GM23338 (cell line): Measurements from ENCODE around the gene C11orf91. TPM values are rescaled to one million over a fixed set of nuclear protein-coding genes. Genes with fewer than 3 reads are reported as not detected.

ENCODE experiments used
- ATAC-seq: fragments of 200-7000 bp; cut with Tn5 transposase; 3 replicates; pipeline ENCODE4 v1.9.1; 2020
- DNase-seq: peaks from one replicate; pipeline ENCODE4 v3.0.0-alpha.2; 2015; ENCODE audit warnings: low spot score
- H2AFZ ChIP-seq: fragments of 200-600 bp; sonication (generic); 2 replicates; pipeline ENCODE4 v1.8.0; 2016; ENCODE audit warnings: antibody characterized with exemption, mild to moderate bottlenecking, moderate library complexity
- H3F3A ChIP-seq: fragments of 200-600 bp; sonication (generic); replicated peaks from 2 replicates; pipeline ENCODE4 v1.8.0; 2017; ENCODE audit warnings: antibody characterized with exemption, mixed run types, low read depth
- H3K27ac ChIP-seq: fragments of 200-600 bp; sonication (generic); 2 replicates; pipeline ENCODE4 v1.6.1; 2016; ENCODE audit warnings: low read depth
- H3K27me3 ChIP-seq: fragments of 200-600 bp; sonication (generic); 2 replicates; pipeline ENCODE4 v1.8.0; 2016; ENCODE audit warnings: mild to moderate bottlenecking, mixed run types, moderate library complexity; ENCODE audit not compliant: insufficient read depth
- H3K36me3 ChIP-seq: fragments of 200-600 bp; sonication (generic); 2 replicates; pipeline ENCODE4 v1.8.0; 2016; ENCODE audit warnings: mild to moderate bottlenecking; ENCODE audit not compliant: insufficient read depth
- H3K4me1 ChIP-seq: fragments of 200-600 bp; sonication (generic); 2 replicates; pipeline ENCODE4 v1.8.0; 2016; ENCODE audit warnings: mild to moderate bottlenecking, moderate library complexity; ENCODE audit not compliant: insufficient read depth
- H3K4me2 ChIP-seq: fragments of 200-600 bp; sonication (generic); 2 replicates; pipeline ENCODE4 v1.7.1; 2017; ENCODE audit warnings: mixed run types
- H3K4me3 ChIP-seq: fragments of 200-600 bp; sonication (generic); 2 replicates; pipeline ENCODE4 v1.6.1; 2016; ENCODE audit warnings: mixed run types
- H3K79me2 ChIP-seq: fragments of 200-600 bp; sonication (generic); replicated peaks from 2 replicates; pipeline ENCODE4 v1.8.0; 2017; ENCODE audit warnings: mild to moderate bottlenecking; ENCODE audit not compliant: insufficient read depth
- H3K9me2 ChIP-seq: fragments of 200-600 bp; sonication (generic); 2 replicates; pipeline ENCODE4 v1.8.0; 2017; ENCODE audit not compliant: insufficient read depth
- H4K20me1 ChIP-seq: fragments of 200-600 bp; sonication (generic); replicated peaks from 2 replicates; pipeline ENCODE4 v1.8.0; 2017; ENCODE audit warnings: mild to moderate bottlenecking; ENCODE audit not compliant: insufficient read depth
- H3K27ac Mint-ChIP-seq: 2 replicates; pipeline ENCODE4 v1.8.0; 2020; ENCODE audit warnings: inconsistent platforms, mild to moderate bottlenecking, moderate library complexity, mixed read lengths
- H3K27me3 Mint-ChIP-seq: 3 replicates; pipeline ENCODE4 v1.8.0; 2022; ENCODE audit warnings: low read depth, mild to moderate bottlenecking, moderate library complexity, mixed read lengths, inconsistent platforms; ENCODE audit not compliant: insufficient read depth, poor library complexity
- H3K36me3 Mint-ChIP-seq: 3 replicates; pipeline ENCODE4 v1.8.0; 2021; ENCODE audit warnings: low read depth, mild to moderate bottlenecking, inconsistent platforms, moderate library complexity, mixed read lengths
- H3K4me1 Mint-ChIP-seq: 3 replicates; pipeline ENCODE4 v1.8.0; 2020; ENCODE audit warnings: mild to moderate bottlenecking, inconsistent platforms, mixed read lengths
- H3K4me3 Mint-ChIP-seq: 3 replicates; pipeline ENCODE4 v1.8.0; 2021; ENCODE audit warnings: moderate library complexity, mild to moderate bottlenecking, inconsistent platforms, mixed read lengths
- H3K9me3 Mint-ChIP-seq: 3 replicates; pipeline ENCODE4 v1.8.0; 2020; ENCODE audit warnings: moderate library complexity, mild to moderate bottlenecking, inconsistent platforms, mixed read lengths
- CREB1 ChIP-seq: fragments of 250-450 bp; sonication (Bioruptor Pico); IDR thresholded peaks from 2 replicates; pipeline ENCODE4 v1.5.0; 2020; ENCODE audit warnings: low read depth, mild to moderate bottlenecking, moderate library complexity
- ETS1 ChIP-seq: IDR thresholded peaks from 2 replicates; pipeline ENCODE4 v1.6.1; 2016; ENCODE audit warnings: antibody characterized with exemption
- EZH2 ChIP-seq: fragments of 200-600 bp; sonication (generic); IDR thresholded peaks from one replicate; pipeline ENCODE4 v1.8.0; 2017; ENCODE audit warnings: antibody characterized with exemption, mild to moderate bottlenecking, low read depth; ENCODE audit not compliant: unreplicated experiment
- EZH2phosphoT487 ChIP-seq: fragments of 200-600 bp; sonication (generic); IDR thresholded peaks from one replicate; pipeline ENCODE4 v1.8.1; 2018; ENCODE audit warnings: antibody characterized with exemption; ENCODE audit not compliant: unreplicated experiment
- JUNB ChIP-seq: IDR thresholded peaks from one replicate; pipeline ENCODE4 v1.6.1; 2016; ENCODE audit warnings: antibody characterized with exemption; ENCODE audit not compliant: unreplicated experiment
- NANOG ChIP-seq: IDR thresholded peaks from 2 replicates; pipeline ENCODE4 v1.6.1; 2016; ENCODE audit warnings: antibody characterized with exemption, borderline replicate concordance
- POLR2AphosphoS5 ChIP-seq: IDR thresholded peaks from 2 replicates; pipeline ENCODE4 v1.6.1; 2016; ENCODE audit warnings: antibody characterized with exemption, low read depth
- STAT1 ChIP-seq: IDR thresholded peaks from one replicate; pipeline ENCODE4 v1.6.1; 2016; ENCODE audit warnings: antibody characterized with exemption; ENCODE audit not compliant: unreplicated experiment
- ZNF114 ChIP-seq: fragments of 250-450 bp; sonication (Bioruptor Pico); IDR thresholded peaks from 2 replicates; pipeline ENCODE4 v1.5.0; 2020; ENCODE audit warnings: mild to moderate bottlenecking, moderate library complexity
- ZNF331 ChIP-seq: fragments of 250-450 bp; sonication (Bioruptor Pico); IDR thresholded peaks from 2 replicates; pipeline ENCODE4 v1.5.0; 2020; ENCODE audit warnings: low read depth, mild to moderate bottlenecking, moderate library complexity
- polyA plus RNA-seq: library from polyadenylated mRNA; unstranded; fragments of >200 nt; fragmentation: Nextera tagmentation; extraction: Ambion mirVana; gene quantifications from 2 replicates; pipeline ENCODE4 v1.2.1, GENCODE V29; 2016
- total RNA-seq: library from RNA; depleted of rRNA; stranded (reverse); fragments of >200 nt; shearing (Covaris generic); gene quantifications from 2 replicates; pipeline ENCODE4 v1.2.3, GENCODE V29; 2014
- TF ChIP-seq, protein P1 (sequence below): IDR thresholded peaks from one replicate; pipeline ENCODE4 v1.6.1; 2018; ENCODE audit warnings: antibody characterized with exemption; ENCODE audit not compliant: unreplicated experiment
- TF ChIP-seq, protein P2 (sequence below): fragments of 250-450 bp; sonication (Bioruptor Pico); IDR thresholded peaks from 2 replicates; pipeline ENCODE4 v1.5.0; 2020; ENCODE audit warnings: mild to moderate bottlenecking, moderate library complexity
- TF ChIP-seq, protein P3 (sequence below), 2 experiments: fragments of 200-600 bp in 1 of 2; sonication (generic) in 1 of 2; conservative IDR thresholded peaks; 2 replicates each; pipeline versions ENCODE4 v1.5.1 to v1.6.1; 2016 to 2017; ENCODE audit warnings: antibody characterized with exemption in 2 of 2, low read depth in 2 of 2, mild to moderate bottlenecking in 2 of 2, moderate library complexity in 1 of 2

C11orf91 gene
- total and polyA plus RNA-seq, 2 experiments from 2014 or later: not detected

- Mint-ChIP-seq H3K9me3 (no peaks in the 10 kb centered on the region), H3K27ac (no peak overlapping the region), H3K36me3 (peaks cover 9% of the 10 kb centered on the region; the same call in 2 of the 3 replicates), H3K27me3 (peaks cover 6% of the 10 kb centered on the region), H3K4me3 (no peak overlapping the region), H3K4me1 (peaks cover 15% of the 10 kb centered on the region; the same call in 2 of the 3 replicates)
- Histone ChIP-seq H3K27ac (no peak overlapping the region), H3K27me3 (no peaks in the 10 kb centered on the region), H3K9me2 (no peaks in the 10 kb centered on the region; the same call in 1 of the 2 replicates), H3K4me3 (no peak overlapping the region), H3K79me2 (peaks cover 72% of the 10 kb centered on the region), H3K36me3 (0 out of 2 replicates have a peak, but pooled peaks cover 5% of the 10 kb centered on the region), H3F3A (no peaks in the 10 kb centered on the region), H3K4me2 (no peak overlapping the region), H2AFZ (no peak overlapping the region), H3K4me1 (no peaks in the 10 kb centered on the region; the same call in 1 of the 2 replicates), H4K20me1 (peaks cover 10% of the 10 kb centered on the region; the same call in 1 of the 2 replicates)
- ATAC-seq (no peak), DNase-seq (no peak)
- no peak for TF ChIP-seq JUNB
- TF ChIP-seq EZH2: no peak
- TF ChIP-seq ZNF331 (CRISPR knock-in tag): no peak
- TF ChIP-seq ETS1: no peak
- TF ChIP-seq, protein P1, sequence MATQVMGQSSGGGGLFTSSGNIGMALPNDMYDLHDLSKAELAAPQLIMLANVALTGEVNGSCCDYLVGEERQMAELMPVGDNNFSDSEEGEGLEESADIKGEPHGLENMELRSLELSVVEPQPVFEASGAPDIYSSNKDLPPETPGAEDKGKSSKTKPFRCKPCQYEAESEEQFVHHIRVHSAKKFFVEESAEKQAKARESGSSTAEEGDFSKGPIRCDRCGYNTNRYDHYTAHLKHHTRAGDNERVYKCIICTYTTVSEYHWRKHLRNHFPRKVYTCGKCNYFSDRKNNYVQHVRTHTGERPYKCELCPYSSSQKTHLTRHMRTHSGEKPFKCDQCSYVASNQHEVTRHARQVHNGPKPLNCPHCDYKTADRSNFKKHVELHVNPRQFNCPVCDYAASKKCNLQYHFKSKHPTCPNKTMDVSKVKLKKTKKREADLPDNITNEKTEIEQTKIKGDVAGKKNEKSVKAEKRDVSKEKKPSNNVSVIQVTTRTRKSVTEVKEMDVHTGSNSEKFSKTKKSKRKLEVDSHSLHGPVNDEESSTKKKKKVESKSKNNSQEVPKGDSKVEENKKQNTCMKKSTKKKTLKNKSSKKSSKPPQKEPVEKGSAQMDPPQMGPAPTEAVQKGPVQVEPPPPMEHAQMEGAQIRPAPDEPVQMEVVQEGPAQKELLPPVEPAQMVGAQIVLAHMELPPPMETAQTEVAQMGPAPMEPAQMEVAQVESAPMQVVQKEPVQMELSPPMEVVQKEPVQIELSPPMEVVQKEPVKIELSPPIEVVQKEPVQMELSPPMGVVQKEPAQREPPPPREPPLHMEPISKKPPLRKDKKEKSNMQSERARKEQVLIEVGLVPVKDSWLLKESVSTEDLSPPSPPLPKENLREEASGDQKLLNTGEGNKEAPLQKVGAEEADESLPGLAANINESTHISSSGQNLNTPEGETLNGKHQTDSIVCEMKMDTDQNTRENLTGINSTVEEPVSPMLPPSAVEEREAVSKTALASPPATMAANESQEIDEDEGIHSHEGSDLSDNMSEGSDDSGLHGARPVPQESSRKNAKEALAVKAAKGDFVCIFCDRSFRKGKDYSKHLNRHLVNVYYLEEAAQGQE: no peak
- TF ChIP-seq ZNF114 (CRISPR knock-in tag): no peak
- TF ChIP-seq CREB1: no peak
- TF ChIP-seq POLR2AphosphoS5: no peak
- TF ChIP-seq NANOG: no peak
- TF ChIP-seq, protein P2, sequence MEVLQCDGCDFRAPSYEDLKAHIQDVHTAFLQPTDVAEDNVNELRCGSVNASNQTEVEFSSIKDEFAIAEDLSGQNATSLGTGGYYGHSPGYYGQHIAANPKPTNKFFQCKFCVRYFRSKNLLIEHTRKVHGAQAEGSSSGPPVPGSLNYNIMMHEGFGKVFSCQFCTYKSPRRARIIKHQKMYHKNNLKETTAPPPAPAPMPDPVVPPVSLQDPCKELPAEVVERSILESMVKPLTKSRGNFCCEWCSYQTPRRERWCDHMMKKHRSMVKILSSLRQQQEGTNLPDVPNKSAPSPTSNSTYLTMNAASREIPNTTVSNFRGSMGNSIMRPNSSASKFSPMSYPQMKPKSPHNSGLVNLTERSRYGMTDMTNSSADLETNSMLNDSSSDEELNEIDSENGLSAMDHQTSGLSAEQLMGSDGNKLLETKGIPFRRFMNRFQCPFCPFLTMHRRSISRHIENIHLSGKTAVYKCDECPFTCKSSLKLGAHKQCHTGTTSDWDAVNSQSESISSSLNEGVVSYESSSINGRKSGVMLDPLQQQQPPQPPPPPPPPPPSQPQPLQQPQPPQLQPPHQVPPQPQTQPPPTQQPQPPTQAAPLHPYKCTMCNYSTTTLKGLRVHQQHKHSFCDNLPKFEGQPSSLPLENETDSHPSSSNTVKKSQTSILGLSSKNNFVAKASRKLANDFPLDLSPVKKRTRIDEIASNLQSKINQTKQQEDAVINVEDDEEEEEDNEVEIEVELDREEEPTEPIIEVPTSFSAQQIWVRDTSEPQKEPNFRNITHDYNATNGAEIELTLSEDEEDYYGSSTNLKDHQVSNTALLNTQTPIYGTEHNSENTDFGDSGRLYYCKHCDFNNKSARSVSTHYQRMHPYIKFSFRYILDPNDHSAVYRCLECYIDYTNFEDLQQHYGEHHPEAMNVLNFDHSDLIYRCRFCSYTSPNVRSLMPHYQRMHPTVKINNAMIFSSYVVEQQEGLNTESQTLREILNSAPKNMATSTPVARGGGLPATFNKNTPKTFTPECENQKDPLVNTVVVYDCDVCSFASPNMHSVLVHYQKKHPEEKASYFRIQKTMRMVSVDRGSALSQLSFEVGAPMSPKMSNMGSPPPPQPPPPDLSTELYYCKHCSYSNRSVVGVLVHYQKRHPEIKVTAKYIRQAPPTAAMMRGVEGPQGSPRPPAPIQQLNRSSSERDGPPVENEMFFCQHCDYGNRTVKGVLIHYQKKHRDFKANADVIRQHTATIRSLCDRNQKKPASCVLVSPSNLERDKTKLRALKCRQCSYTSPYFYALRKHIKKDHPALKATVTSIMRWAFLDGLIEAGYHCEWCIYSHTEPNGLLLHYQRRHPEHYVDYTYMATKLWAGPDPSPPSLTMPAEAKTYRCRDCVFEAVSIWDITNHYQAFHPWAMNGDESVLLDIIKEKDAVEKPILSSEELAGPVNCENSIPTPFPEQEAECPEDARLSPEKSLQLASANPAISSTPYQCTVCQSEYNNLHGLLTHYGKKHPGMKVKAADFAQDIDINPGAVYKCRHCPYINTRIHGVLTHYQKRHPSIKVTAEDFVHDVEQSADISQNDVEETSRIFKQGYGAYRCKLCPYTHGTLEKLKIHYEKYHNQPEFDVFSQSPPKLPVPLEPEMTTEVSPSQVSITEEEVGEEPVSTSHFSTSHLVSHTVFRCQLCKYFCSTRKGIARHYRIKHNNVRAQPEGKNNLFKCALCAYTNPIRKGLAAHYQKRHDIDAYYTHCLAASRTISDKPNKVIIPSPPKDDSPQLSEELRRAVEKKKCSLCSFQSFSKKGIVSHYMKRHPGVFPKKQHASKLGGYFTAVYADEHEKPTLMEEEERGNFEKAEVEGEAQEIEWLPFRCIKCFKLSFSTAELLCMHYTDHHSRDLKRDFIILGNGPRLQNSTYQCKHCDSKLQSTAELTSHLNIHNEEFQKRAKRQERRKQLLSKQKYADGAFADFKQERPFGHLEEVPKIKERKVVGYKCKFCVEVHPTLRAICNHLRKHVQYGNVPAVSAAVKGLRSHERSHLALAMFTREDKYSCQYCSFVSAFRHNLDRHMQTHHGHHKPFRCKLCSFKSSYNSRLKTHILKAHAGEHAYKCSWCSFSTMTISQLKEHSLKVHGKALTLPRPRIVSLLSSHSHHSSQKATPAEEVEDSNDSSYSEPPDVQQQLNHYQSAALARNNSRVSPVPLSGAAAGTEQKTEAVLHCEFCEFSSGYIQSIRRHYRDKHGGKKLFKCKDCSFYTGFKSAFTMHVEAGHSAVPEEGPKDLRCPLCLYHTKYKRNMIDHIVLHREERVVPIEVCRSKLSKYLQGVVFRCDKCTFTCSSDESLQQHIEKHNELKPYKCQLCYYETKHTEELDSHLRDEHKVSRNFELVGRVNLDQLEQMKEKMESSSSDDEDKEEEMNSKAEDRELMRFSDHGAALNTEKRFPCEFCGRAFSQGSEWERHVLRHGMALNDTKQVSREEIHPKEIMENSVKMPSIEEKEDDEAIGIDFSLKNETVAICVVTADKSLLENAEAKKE (CRISPR knock-in tag): no peak
- no peak for TF ChIP-seq EZH2phosphoT487
- TF ChIP-seq STAT1: no peak
- TF ChIP-seq, protein P3, sequence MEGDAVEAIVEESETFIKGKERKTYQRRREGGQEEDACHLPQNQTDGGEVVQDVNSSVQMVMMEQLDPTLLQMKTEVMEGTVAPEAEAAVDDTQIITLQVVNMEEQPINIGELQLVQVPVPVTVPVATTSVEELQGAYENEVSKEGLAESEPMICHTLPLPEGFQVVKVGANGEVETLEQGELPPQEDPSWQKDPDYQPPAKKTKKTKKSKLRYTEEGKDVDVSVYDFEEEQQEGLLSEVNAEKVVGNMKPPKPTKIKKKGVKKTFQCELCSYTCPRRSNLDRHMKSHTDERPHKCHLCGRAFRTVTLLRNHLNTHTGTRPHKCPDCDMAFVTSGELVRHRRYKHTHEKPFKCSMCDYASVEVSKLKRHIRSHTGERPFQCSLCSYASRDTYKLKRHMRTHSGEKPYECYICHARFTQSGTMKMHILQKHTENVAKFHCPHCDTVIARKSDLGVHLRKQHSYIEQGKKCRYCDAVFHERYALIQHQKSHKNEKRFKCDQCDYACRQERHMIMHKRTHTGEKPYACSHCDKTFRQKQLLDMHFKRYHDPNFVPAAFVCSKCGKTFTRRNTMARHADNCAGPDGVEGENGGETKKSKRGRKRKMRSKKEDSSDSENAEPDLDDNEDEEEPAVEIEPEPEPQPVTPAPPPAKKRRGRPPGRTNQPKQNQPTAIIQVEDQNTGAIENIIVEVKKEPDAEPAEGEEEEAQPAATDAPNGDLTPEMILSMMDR (conservative IDR thresholded peaks at IDR 0.05; ENCODE audit: low read depth in 2 of 2): no peak
These were observed 24.9 kb upstream of the C11orf91 start for GRCh38 chr11:33725496-33725895.
